Common myeloid progenitor, CD34-positive (primary cell): ENCODE data around the gene PRKCA.

ENCODE experiments used
- CTCF ChIA-PET: fragments of 350-600 bp; sonication (Branson Sonifier 250); formaldehyde crosslinking; loops from one replicate; lab custom pipeline; 2021; ENCODE audit warnings: antibody characterized with exemption; lab: Charles Lee
- POLR2A ChIA-PET: fragments of 350-600 bp; sonication (Branson Sonifier 250); formaldehyde crosslinking; loops from one replicate; lab custom pipeline; 2021; ENCODE audit warnings: antibody characterized with exemption; lab: Charles Lee
- DNase-seq, 3 donors: peaks; one replicate each; pipeline versions ENCODE4 v3.0.0 to v3.0.0-alpha.2; 2013
- H3K27ac ChIP-seq, 2 experiments: 1 replicate in 1 of 2; 2 replicates in 1 of 2; pipeline ENCODE4 v1.7.0; 2013; ENCODE audit warnings: inconsistent platforms in 2 of 2, low read length in 2 of 2, mild to moderate bottlenecking in 2 of 2, low read depth in 1 of 2, moderate library complexity in 1 of 2; ENCODE audit not compliant: severe bottlenecking in 2 of 2, insufficient read depth in 1 of 2, poor library complexity in 1 of 2
- H3K27me3 ChIP-seq, 5 experiments: replicated peaks in 2 of 5; 1 replicate in 3 of 5; 2 replicates in 2 of 5; pipeline versions ENCODE4 v1.6.1 to v1.7.0; 2013; ENCODE audit warnings: low read length in 4 of 5, mild to moderate bottlenecking in 2 of 5, moderate library complexity in 2 of 5, inconsistent platforms in 1 of 5; ENCODE audit not compliant: insufficient read depth in 5 of 5, control insufficient read depth in 4 of 5
- H3K36me3 ChIP-seq, 4 experiments: 1 replicate in 2 of 4; 2 replicates in 2 of 4; pipeline versions ENCODE4 v1.6.1 to v1.7.0; 2013; ENCODE audit warnings: low read length in 3 of 4, control low read depth in 1 of 4, mild to moderate bottlenecking in 1 of 4; ENCODE audit not compliant: control insufficient read depth in 4 of 4, insufficient read depth in 4 of 4
- H3K4me1 ChIP-seq, 4 experiments: 1 replicate in 3 of 4; 2 replicates in 1 of 4; pipeline versions ENCODE4 v1.6.1 to v1.7.1; 2013; ENCODE audit warnings: low read length in 3 of 4, mild to moderate bottlenecking in 3 of 4, control low read depth in 1 of 4, inconsistent platforms in 1 of 4, moderate library complexity in 1 of 4; ENCODE audit not compliant: control insufficient read depth in 4 of 4, insufficient read depth in 4 of 4; ENCODE audit errors: control extremely low read depth in 1 of 4
- H3K4me3 ChIP-seq, 7 experiments: 1 replicate in 4 of 7; 2 replicates in 3 of 7; pipeline versions ENCODE4 v1.5.1 to v1.7.0; 2013; ENCODE audit warnings: mild to moderate bottlenecking in 7 of 7, low read length in 6 of 7, moderate library complexity in 6 of 7, inconsistent platforms in 2 of 7, low read depth in 2 of 7, control low read depth in 1 of 7; ENCODE audit not compliant: insufficient read depth in 4 of 7, control insufficient read depth in 1 of 7; ENCODE audit errors: extremely low read depth in 1 of 7
- H3K9me3 ChIP-seq, 5 experiments: 1 replicate in 4 of 5; 2 replicates in 1 of 5; pipeline versions ENCODE4 v1.6.1 to v1.7.1; 2013; ENCODE audit warnings: low read length in 4 of 5, mild to moderate bottlenecking in 2 of 5, inconsistent platforms in 1 of 5, low read depth in 1 of 5, moderate library complexity in 1 of 5; ENCODE audit not compliant: control insufficient read depth in 4 of 5, insufficient read depth in 2 of 5; ENCODE audit errors: control extremely low read depth in 1 of 5
- WGBS: methylation state at CpG from one replicate; pipeline ENCODE4 v1.1.5; 2013; ENCODE audit not compliant: insufficient coverage; 5-methylcytosine and 5-hydroxymethylcytosine counted together

The PRKCA gene

GRCh38 chr17:66638707-66639479, 336.5 kb downstream of the PRKCA start:
- H3K27me3 ChIP-seq: peaks cover 0 to 5% (median 0%) of the 10 kb centered on the region in 5 experiments
- DNase-seq: no peak
- CTCF ChIA-PET: no interaction called here
- no peaks in the 10 kb centered on the region for H3K36me3 ChIP-seq
- no peak overlapping the region for H3K4me3 ChIP-seq
- WGBS: 98% methylated on average over 6 of the region's 9 CpGs
- H3K9me3 ChIP-seq: no peaks in the 10 kb centered on the region
- POLR2A ChIA-PET: no interaction called here
- no peak overlapping the region for H3K27ac ChIP-seq
- peaks cover 0 to under 1% (median 0%) of the 10 kb centered on the region in 4 experiments for H3K4me1 ChIP-seq

GRCh38 chr17:66643815-66644710, 341.6 kb downstream of the PRKCA start:
- ChIA-PET CTCF (no interaction called here), POLR2A (no interaction called here)
- H3K27me3 ChIP-seq: no peaks in the 10 kb centered on the region
- no peak overlapping the region for H3K27ac ChIP-seq
- H3K9me3 ChIP-seq: no peaks in the 10 kb centered on the region
- WGBS: 81% methylated on average over 6 of the region's 11 CpGs
- H3K36me3 ChIP-seq: no peaks in the 10 kb centered on the region
- no peak for DNase-seq
- H3K4me3 ChIP-seq: no peak overlapping the region
- no peaks in the 10 kb centered on the region for H3K4me1 ChIP-seq

- Histone ChIP-seq H3K36me3 (no peaks in the 10 kb centered on the region), H3K27me3 (no peaks in the 10 kb centered on the region), H3K27ac (no peak overlapping the region), H3K9me3 (no peaks in the 10 kb centered on the region), H3K4me3 (no peak overlapping the region), H3K4me1 (no peaks in the 10 kb centered on the region)
- CTCF ChIA-PET: interaction anchor here (0.6 kb wide), 1 partner anchor 251 kb away, joined by 3 read pairs; no protein-coding TSS in a partner anchor
- POLR2A ChIA-PET: no interaction called here
- no peak for DNase-seq
- 96% methylated on average over 6 of the region's 10 CpGs for WGBS
Measured at GRCh38 chr17:66645259-66645658, 342.8 kb downstream of the PRKCA start.

GRCh38 chr17:66647391-66647983, 345.1 kb downstream of the PRKCA start:
- no peaks in the 10 kb centered on the region for H3K9me3 ChIP-seq
- 98% methylated on average over 6 of the region's 7 CpGs for WGBS
- DNase-seq: no peak
- H3K4me1 ChIP-seq: no peaks in the 10 kb centered on the region
- ChIA-PET POLR2A (no interaction called here), CTCF (no interaction called here)
- no peaks in the 10 kb centered on the region for H3K27me3 ChIP-seq
- no peak overlapping the region for H3K4me3 ChIP-seq
- no peak overlapping the region for H3K27ac ChIP-seq
- H3K36me3 ChIP-seq: no peaks in the 10 kb centered on the region

- CTCF ChIA-PET: interaction anchor here (1.5 kb wide), 1 partner anchor 20 kb away, joined by 3 read pairs; no protein-coding TSS in a partner anchor
- H3K36me3 ChIP-seq: no peaks in the 10 kb centered on the region
- 98% methylated on average over 7 of the region's 12 CpGs for WGBS
- H3K4me3 ChIP-seq: no peak overlapping the region
- no peaks in the 10 kb centered on the region for H3K9me3 ChIP-seq
- POLR2A ChIA-PET: interaction anchor here (0.5 kb wide), 1 partner anchor 20 kb away, joined by 4 read pairs; no protein-coding TSS in a partner anchor
- DNase-seq: no peak
- no peaks in the 10 kb centered on the region for H3K4me1 ChIP-seq
- no peak overlapping the region for H3K27ac ChIP-seq
- no peaks in the 10 kb centered on the region for H3K27me3 ChIP-seq
Measured at GRCh38 chr17:66649818-66650543, 347.6 kb downstream of the PRKCA start.

GRCh38 chr17:66650544-66650877, 348.1 kb downstream of the PRKCA start:
- H3K4me1 ChIP-seq: no peaks in the 10 kb centered on the region
- no peak overlapping the region for H3K27ac ChIP-seq
- H3K36me3 ChIP-seq: no peaks in the 10 kb centered on the region
- no peak overlapping the region for H3K4me3 ChIP-seq
- no CpG with 5 or more reads among the region's 5 CpGs for WGBS
- no peak for DNase-seq
- H3K9me3 ChIP-seq: no peaks in the 10 kb centered on the region
- ChIA-PET POLR2A (no interaction called here), CTCF (interaction anchor here (1.5 kb wide), 1 partner anchor 20 kb away, joined by 3 read pairs; no protein-coding TSS in a partner anchor)
- H3K27me3 ChIP-seq: no peaks in the 10 kb centered on the region
